ENCODE results near the gene GABRB2. TPM values are rescaled to one million over a fixed set of nuclear protein-coding genes. Genes with fewer than 3 reads are reported as not detected.

GABRB2 gene
- total and polyA plus RNA-seq, 2 experiments from 2014 or later, result 0.11 to 0.94 TPM

- no peak overlapping the region for H3K4me3 Mint-ChIP-seq
- no peaks in the 10 kb centered on the region for H3K36me3 ChIP-seq (ENCODE audit: insufficient read depth)
- H3K4me1 ChIP-seq (ENCODE audit: insufficient read depth), result no peaks in the 10 kb centered on the region
- H3K27ac Mint-ChIP-seq, result no peak overlapping the region
- H3K27me3 Mint-ChIP-seq (ENCODE audit: insufficient read depth, low read depth, poor library complexity), result no peaks in the 10 kb centered on the region
- H2AFZ ChIP-seq, result no peak overlapping the region
- no peaks in the 10 kb centered on the region; the same call in 1 of the 2 replicates for H3K9me2 ChIP-seq (ENCODE audit: insufficient read depth)
- H3K36me3 Mint-ChIP-seq (ENCODE audit: low read depth), result no peaks in the 10 kb centered on the region; the same call in 2 of the 3 replicates
- ATAC-seq (no peak), DNase-seq (ENCODE audit: low spot score) (no peak)
- H3K27me3 ChIP-seq (ENCODE audit: insufficient read depth), result no peaks in the 10 kb centered on the region
- H3K79me2 ChIP-seq (replicated peaks; ENCODE audit: insufficient read depth), result no peaks in the 10 kb centered on the region
- TF ChIP-seq EZH2 (IDR thresholded peaks at IDR 0.05; ENCODE audit: low read depth, unreplicated experiment), result no peak
- TF ChIP-seq CTCF (conservative IDR thresholded peaks at IDR 0.05; ENCODE audit: low read depth in 2 of 2), result no peak
- no peak for TF ChIP-seq CREB1 (CRISPR knock-in tag; IDR thresholded peaks at IDR 0.05; ENCODE audit: low read depth)
- no peak for TF ChIP-seq ZNF114 (CRISPR knock-in tag; IDR thresholded peaks at IDR 0.05)
- TF ChIP-seq JUNB (IDR thresholded peaks at IDR 0.05; ENCODE audit: unreplicated experiment), result no peak
- no peak for TF ChIP-seq ETS1 (IDR thresholded peaks at IDR 0.05)
- TF ChIP-seq ZNF462 (CRISPR knock-in tag; IDR thresholded peaks at IDR 0.05), result no peak
- TF ChIP-seq STAT1 (IDR thresholded peaks at IDR 0.05; ENCODE audit: unreplicated experiment), result no peak
- TF ChIP-seq POLR2AphosphoS5 (IDR thresholded peaks at IDR 0.05; ENCODE audit: low read depth), result no peak
- no peak for TF ChIP-seq ZNF331 (CRISPR knock-in tag; IDR thresholded peaks at IDR 0.05; ENCODE audit: low read depth)
- no peak for TF ChIP-seq EZH2phosphoT487 (IDR thresholded peaks at IDR 0.05; ENCODE audit: unreplicated experiment)
- TF ChIP-seq NANOG (IDR thresholded peaks at IDR 0.05; ENCODE audit: borderline replicate concordance), result no peak
- TF ChIP-seq REST (IDR thresholded peaks at IDR 0.05; ENCODE audit: unreplicated experiment), result no peak
- no peaks in the 10 kb centered on the region for H3K4me1 Mint-ChIP-seq
- H3K4me2 ChIP-seq, result no peak overlapping the region
- no peak overlapping the region for H3K27ac ChIP-seq (ENCODE audit: low read depth)
- no peak overlapping the region for H3K4me3 ChIP-seq
- no peaks in the 10 kb centered on the region for H4K20me1 ChIP-seq (replicated peaks; ENCODE audit: insufficient read depth)
- H3K9me3 Mint-ChIP-seq, result peaks cover 5% of the 10 kb centered on the region; the same call in 2 of the 3 replicates
- no peaks in the 10 kb centered on the region for H3F3A ChIP-seq (replicated peaks; ENCODE audit: low read depth)
Measured at GRCh38 chr5:161265006-161265405, 281.5 kb downstream of the GABRB2 start.

Data from GM23338 (cell line).